H1 (cell line): ENCODE data around the gene GSK3B. TPM values are rescaled to one million over a fixed set of nuclear protein-coding genes. Genes with fewer than 3 reads are reported as not detected.

ENCODE experiments used
- ASH2L ChIP-seq: fragments of 200-600, 300-600 bp; sonication (generic); IDR thresholded peaks from one replicate; pipeline ENCODE4 v1.7.1; 2017; ENCODE audit warnings: low read length
- CBX5 ChIP-seq: fragments of 300-800, 300-1000 bp; sonication (generic); IDR thresholded peaks from 2 replicates; pipeline ENCODE4 v1.7.1; 2016; ENCODE audit warnings: antibody characterized with exemption, low read length, low read depth
- KDM1A ChIP-seq: fragments of 200-600, 300-600 bp; sonication (generic); IDR thresholded peaks from 2 replicates; pipeline ENCODE4 v1.7.1; 2016; ENCODE audit warnings: mild to moderate bottlenecking, low read length, borderline replicate concordance
- POLR2A ChIP-seq, 2 experiments: IDR thresholded peaks; 1 replicate in 1 of 2; 2 replicates in 1 of 2; pipeline ENCODE4 v1.6.1; 2011; ENCODE audit warnings: low read depth in 2 of 2, low read length in 2 of 2, mild to moderate bottlenecking in 2 of 2; ENCODE audit errors: control extremely low read depth in 1 of 2
- polyA plus RNA-seq, 7 experiments: library from polyadenylated mRNA; depleted of rRNA in 3 of 7; stranded (reverse) in 5 of 7; unstranded in 2 of 7; fragments of >200 nt in 5 of 7; fragments of 200-250 nt in 2 of 7; gene quantifications; 1 replicate in 5 of 7; 2 replicates in 1 of 7; 4 replicates in 1 of 7; pipeline versions ENCODE4 v1.2.1 to v1.2.3, GENCODE V29; 2011 to 2013; ENCODE audit warnings: missing spikeins in 2 of 7, mixed read lengths in 2 of 7
- total RNA-seq: library from RNA; stranded (reverse); fragmentation: NEBNext Ultra II Directional; extraction: Animal tissue kit (Norgen Biotek cat#: 25700); gene quantifications from 2 replicates; pipeline ENCODE4 v1.2.1, GENCODE V29; 2021

The GSK3B gene
- total and polyA plus RNA-seq, 2 of the 8 experiments (the other 6 are each of a cell fraction or from before 2014, with no cell fraction given): 24.2 to 50.7 TPM

- TF ChIP-seq ASH2L (peak; percentile 61), KDM1A (no peak), CBX5 (no peak), POLR2A (IDR thresholded peaks at IDR 0.05; ENCODE audit: control extremely low read depth in 1 of 2, low read depth in 2 of 2, low read length in 2 of 2) (0 out of 3 replicates have a peak, but pooled peaks of 1 of the 2 experiments have one; percentile 16)
Observed at GRCh38 chr3:119809249-119810017, 284.8 kb downstream of the GSK3B start (continued).
